GDM1 (cell line): ENCODE measurements around the gene GJC1.

ENCODE experiments used
- DNase-seq: peaks from one replicate; lab custom pipeline; 2025; lab: John Stamatoyannopoulos, UW

GJC1 gene

GRCh38 chr17:44776628-44777393 lies 53.3 kb downstream of the GJC1 start:
- DNase-seq = no peak

DNA sequence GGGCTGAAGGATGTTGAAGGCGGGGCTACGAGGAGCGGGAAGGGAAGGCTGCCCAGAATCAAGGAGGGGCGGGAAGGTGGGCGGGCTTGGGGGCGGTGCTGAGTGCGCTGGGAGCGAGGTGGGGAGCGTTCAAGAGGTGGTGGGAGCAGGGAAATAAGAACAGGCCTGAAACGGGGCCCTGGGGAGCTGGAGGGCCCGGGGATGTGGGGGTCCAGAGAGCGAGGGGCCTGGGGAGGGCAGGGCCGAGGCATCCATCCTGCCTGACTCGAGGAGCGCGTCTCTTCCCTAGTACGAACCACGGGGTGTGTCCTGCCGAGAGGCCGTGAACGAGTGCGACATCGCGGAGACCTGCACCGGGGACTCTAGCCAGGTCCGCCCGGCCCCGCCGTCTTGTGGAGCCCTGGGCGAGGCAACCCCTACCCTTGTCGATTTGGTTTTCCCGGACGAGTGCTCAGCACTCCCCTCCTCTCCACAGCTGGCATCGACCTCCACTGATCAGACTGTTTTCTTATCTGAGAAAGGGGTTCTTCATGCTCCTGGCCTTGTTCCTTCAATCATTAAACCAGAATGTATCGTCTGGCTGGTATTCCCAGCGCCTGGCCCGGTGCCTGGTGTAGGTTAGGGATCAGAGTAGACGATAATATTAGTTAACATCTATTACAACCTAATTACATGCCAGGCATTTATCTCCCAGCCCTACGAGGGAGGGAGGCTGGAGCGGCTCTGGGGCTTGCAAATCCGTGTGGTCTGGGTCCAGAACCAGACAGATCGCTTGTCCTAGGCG lies 54.1 kb downstream of the GJC1 start:
- DNase-seq = no peak

GRCh38 chr17:44775136-44775837 lies 54.8 kb downstream of the GJC1 start:
- peak; percentile 97 for DNase-seq

DNA sequence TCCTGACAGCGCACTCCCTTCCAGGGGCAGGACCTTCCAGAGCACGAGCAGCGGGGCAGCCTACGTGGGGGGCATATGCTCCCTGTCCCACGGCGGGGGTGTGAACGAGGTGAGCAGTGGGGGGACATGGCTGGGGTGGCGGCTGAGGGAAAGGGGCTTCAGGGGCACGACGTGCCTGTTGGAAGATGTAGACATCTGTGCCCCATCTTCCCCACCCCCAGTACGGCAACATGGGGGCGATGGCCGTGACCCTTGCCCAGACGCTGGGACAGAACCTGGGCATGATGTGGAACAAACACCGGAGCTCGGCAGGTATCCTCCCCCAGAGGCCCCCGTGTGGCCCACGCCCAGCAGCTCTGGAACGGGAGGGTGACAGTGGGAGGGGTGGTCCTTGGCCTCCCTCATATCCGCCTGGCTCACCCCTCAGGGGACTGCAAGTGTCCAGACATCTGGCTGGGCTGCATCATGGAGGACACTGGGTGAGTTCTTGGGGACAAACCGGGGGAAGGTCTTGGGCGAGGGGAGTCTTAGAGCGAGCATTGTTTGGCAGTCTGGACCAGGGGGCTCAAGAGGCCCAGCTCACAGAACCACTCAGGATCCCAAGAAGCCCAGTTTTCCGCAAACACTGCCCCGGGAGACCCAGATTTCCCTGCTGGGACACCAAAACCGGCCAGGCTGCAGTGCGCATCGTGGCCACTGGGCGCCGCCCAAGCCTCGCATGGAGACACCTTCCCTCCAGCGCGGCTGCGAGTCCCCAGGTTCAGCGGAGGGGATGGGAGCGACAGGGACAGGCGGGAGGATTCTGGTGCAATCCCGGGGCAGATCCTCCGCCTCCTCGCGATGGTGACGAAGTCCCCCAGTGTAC lies 55.6 kb downstream of the GJC1 start:
- peak; percentile 70 for DNase-seq

DNA sequence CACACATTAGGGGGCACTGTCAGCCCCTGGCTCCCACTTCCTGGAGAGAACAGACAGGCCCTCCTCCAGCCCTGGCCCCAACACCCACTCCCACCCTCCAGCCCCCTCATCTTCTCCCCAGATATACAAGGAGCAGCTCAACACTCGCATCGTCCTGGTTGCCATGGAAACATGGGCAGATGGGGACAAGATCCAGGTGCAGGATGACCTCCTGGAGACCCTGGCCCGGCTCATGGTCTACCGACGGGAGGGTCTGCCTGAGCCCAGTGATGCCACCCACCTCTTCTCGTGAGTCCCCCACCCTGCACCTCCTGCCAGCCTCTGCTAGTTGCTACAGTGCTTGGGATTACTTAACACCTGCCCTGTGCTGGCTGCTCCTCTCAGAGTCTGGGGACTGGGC lies 56.9 kb downstream of the GJC1 start:
- DNase-seq = no peak

- DNase-seq = no peak
These were observed 57.6 kb downstream of the GJC1 start for GRCh38 chr17:44772308-44773045.

DNA sequence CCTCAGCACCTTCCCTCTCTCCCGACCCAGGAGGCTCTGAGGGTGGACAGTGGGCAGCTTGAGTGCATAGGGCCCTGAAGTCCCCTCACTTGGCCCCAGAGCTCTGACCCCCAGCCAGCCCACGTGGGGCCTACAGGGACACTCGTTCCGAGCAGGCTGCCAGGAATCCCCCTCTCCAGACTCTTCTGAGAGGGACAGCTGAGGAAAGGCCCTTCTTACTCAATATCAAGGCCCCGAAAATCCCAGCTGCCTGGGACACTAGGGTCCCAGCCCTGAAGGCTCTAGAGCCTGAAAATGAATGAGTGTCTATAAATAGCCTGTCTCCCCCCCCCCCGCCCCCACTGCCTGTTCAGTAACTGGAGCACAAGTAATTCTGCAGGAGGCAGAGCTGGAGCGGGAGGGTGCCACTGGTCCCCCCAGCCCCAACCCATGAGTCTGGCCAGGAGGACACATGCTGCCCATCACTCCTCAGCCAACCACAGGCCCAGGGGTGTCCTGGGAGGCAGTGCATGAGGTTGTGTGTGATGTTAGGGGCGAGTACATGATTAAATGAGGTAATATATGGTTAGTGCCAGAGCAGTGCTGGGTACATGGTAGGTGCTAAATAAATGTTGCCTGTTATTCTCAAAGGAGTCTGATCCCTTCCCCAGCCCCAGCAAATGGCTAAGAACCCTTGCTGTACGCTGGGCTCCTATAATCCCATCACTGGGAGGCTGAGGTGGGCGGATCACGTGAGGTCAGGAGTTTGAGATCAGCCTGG lies 59.7 kb downstream of the GJC1 start:
- DNase-seq = no peak

DNA sequence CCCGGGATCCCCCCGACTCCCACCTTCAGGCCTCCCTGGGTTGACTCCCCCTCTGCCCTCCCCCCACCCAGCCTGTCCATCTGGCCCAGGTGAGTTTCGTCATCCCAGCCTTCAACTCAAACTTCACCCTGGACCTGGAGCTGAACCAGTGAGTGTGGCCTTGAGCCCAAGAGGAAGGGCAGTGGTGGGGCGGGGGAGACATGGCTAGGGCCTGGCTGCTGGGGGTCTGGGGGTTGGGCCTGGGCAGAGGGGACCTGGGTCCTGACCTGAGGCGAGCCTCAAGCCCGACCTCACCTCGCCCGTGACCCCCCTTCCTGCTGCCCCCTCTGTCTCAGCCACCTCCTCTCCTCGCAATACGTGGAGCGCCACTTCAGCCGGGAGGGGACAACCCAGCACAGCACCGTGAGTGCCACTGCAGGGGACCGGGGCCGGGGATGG lies 60.4 kb downstream of the GJC1 start:
- no peak for DNase-seq

- DNase-seq = no peak
These were observed 60.9 kb downstream of the GJC1 start for GRCh38 chr17:44769230-44769629.

- DNase-seq = peak; percentile 66
These were observed 61.5 kb downstream of the GJC1 start for GRCh38 chr17:44768505-44769142.

DNA sequence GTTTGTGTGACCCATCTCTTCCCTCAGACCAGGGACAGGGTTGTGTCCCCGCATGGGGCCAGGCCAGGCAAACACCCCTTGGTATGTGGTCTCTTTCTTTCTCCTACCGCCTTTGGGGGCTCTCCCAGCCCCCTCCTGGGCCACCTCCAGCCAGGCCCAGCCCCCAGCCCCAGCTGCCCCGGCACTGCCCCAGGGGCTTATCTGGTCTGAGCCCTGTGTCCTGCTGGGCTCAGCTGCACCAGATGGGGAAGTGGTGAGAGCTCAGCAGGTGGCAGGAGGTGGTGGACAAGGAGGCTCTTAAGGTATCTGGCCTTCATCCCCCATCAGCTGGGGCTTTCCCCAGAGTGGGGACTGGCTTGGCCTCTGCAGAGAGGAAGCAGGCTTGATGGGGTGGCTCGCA lies 62.6 kb downstream of the GJC1 start:
- no peak for DNase-seq

- no peak for DNase-seq
These were observed 63.6 kb downstream of the GJC1 start for GRCh38 chr17:44766409-44767038.

DNA sequence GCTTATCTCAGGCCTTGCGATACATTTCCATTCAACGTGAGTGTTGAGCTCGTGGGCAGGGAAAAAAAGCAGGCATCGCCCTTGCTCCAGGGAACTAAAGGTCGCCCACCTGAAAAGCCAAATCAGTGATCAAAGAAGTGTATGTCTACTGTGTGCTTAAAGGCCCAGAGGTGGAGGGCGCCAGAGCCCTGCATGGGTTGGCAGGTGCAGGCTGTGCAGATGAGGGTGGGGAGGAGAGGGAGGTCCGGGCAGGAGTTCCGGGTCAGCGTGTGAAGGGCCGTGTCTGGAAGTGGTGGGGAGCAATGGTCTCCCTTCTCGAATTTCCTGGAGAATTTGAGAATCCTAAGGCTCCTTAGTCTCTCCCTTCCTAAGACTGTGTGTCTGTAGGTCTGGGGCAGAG lies 64.1 kb downstream of the GJC1 start:
- no peak for DNase-seq

DNA sequence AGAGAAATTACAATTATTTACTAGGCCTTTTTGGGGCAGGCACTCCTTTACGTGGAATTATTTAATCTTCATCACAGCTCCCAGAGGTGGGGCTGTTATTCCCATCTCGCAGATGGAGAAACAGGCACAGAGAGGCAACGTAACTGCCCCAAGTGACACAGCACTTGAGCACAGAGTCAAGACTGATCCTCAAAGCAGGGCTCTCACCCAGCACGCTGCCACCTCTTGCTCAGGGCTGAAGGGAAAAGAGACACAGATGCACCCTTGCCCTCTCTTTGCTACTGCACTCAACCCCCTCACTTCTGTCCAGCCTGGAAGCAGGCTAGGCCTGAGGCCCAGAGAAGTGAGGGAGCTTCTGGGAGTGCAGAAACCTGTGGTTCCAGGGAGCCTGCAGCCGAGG lies 66.9 kb downstream of the GJC1 start:
- DNase-seq = no peak

GRCh38 chr17:44761932-44762810 lies 67.9 kb downstream of the GJC1 start:
- DNase-seq = no peak

- no peak for DNase-seq
These were observed 69.4 kb downstream of the GJC1 start for GRCh38 chr17:44760474-44761308.

DNA sequence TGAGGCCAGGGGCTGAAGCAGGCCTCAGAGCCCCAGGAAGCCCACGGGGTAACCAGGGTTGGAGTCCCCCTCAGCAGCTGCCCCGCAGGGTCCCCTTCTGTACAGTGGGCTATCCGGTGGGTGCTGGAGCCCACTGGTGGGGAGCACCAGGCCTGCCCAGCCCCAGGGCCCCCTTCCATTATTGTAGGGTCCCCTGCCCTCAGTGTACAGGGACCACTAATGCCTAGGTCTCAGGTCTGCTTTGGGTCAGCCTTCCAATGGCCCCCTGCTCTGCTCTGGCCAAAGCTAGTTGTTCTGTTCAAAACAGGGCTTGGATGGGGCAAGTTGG lies 70.2 kb downstream of the GJC1 start:
- DNase-seq = no peak
